ENCODE results near the gene EMILIN3. TPM values are rescaled to one million over a fixed set of nuclear protein-coding genes. Genes with fewer than 3 reads are reported as not detected.

Gene EMILIN3
- total RNA-seq, 1 experiment from 2014 or later, result not detected

DNA sequence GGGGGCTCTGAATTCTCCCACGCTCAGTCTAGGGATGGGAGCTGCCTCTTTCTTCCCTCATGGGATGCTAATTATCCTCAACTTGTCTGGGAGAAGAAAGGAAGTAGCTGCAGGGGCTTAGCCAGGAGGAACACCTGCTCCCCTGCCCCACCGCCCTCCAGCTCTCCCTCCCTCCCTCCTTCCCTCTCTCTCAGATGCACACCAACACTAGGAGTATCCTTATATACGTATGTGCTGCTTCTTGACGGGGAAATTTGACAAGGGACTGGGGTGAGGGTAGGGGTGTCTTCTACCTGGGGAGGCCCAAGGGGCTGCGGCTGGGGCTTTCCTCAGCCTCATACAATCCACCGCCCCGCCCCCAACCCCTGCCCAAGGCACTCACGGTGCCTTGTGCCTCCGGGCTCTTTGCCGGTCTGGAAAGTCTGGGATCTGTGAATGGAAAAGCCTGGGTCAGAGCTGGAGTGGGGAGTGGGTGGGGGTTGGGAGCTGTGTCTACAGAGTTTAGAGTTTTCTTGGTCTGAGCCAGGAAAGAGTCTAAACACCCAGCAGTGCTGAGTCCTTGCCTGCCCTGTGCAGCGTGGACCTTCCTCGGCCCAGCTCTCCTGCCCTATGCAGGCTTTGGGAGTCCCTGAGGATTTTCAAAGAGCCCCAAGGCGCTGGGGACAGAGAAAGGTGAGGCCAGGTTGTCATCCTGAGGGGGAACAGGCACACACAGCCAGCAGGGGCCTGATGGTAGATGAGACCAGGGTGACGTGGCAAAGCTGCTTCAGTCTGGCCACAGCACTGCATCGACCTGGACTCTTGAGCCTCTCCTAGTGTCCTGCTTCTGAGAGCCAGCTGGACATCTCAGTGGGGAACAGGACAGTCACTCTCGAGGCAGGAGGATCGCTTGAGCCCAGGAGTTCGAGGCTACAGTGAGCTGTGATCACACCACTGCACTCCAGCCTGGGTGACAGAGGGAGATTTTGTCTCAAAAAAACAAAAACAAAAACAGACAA lies 29.3 kb upstream of the EMILIN3 start:
- BruUV-seq (replicated peaks), result no TSS peak
- H3K36me3 ChIP-seq (ENCODE audit: control insufficient read depth in 1 of 2, insufficient read depth in 2 of 2, low read length in 2 of 2), result no peaks in the 10 kb centered on the region
- RAD21 ChIA-PET (ENCODE audit: low non-redundant PET in 1 of 2, low total read pairs in 2 of 2, uncharacterized antibody in 2 of 2, unreplicated experiment in 2 of 2), result no interaction called here
- no peak overlapping the region for H3K27ac ChIP-seq (ENCODE audit: low read depth, low read length)
- ATAC-seq, result 0 out of 2 replicates have a peak, but pooled peaks have one; percentile 19
- no peaks in the 10 kb centered on the region for H3K9me3 ChIP-seq (ENCODE audit: control insufficient read depth in 1 of 2, insufficient read depth in 1 of 2, low read depth in 1 of 2, low read length in 2 of 2)
- no peaks in the 10 kb centered on the region for H3K9me2 ChIP-seq (ENCODE audit: insufficient read depth)
- no peaks in the 10 kb centered on the region for H3K79me2 ChIP-seq (ENCODE audit: insufficient read depth, low read length)
- no peaks in the 10 kb centered on the region for H3K4me1 ChIP-seq (ENCODE audit: control insufficient read depth in 1 of 2, insufficient read depth in 2 of 2, low read length in 2 of 2)
- H3K9ac ChIP-seq (ENCODE audit: low read length), result no peak overlapping the region
- intact Hi-C loops (cut with micrococcal nuclease), result no loop called here
- DNase-seq (ENCODE audit: low read depth, low spot score), result no peak
- TF ChIP-seq SP1 (IDR thresholded peaks at IDR 0.05; ENCODE audit: low read depth) (no peak), YY1 (IDR thresholded peaks at IDR 0.05; ENCODE audit: extremely low read depth, insufficient replicate concordance, low read depth, low read length) (no peak), ZFX (IDR thresholded peaks at IDR 0.05) (no peak), TCF7L2 (IDR thresholded peaks at IDR 0.05; ENCODE audit: borderline replicate concordance, extremely low read depth, insufficient read depth, insufficient read length) (no peak), JUND (IDR thresholded peaks at IDR 0.05) (no peak), REST (IDR thresholded peaks at IDR 0.05; ENCODE audit: low read depth) (no peak), EGR1 (IDR thresholded peaks at IDR 0.05; ENCODE audit: low read depth) (no peak), ELF1 (IDR thresholded peaks at IDR 0.05; ENCODE audit: borderline replicate concordance, low read depth) (no peak), SIN3A (IDR thresholded peaks at IDR 0.05; ENCODE audit: low read depth) (no peak), MAX (IDR thresholded peaks at IDR 0.05) (no peak), CEBPB (IDR thresholded peaks at IDR 0.05; ENCODE audit: low read depth) (no peak), SRF (IDR thresholded peaks at IDR 0.05; ENCODE audit: low read depth) (no peak), ZNF274 (IDR thresholded peaks at IDR 0.05; ENCODE audit: low read depth, low read length) (no peak), POLR2A (IDR thresholded peaks at IDR 0.05; ENCODE audit: borderline replicate concordance, extremely low read depth, insufficient read depth, insufficient read length) (no peak), ATF3 (IDR thresholded peaks at IDR 0.05) (no peak), FOSL1 (IDR thresholded peaks at IDR 0.05; ENCODE audit: low read depth) (no peak), CBX3 (IDR thresholded peaks at IDR 0.05; ENCODE audit: low read depth) (no peak), RAD21 (IDR thresholded peaks at IDR 0.05; ENCODE audit: low read depth) (no peak), EZH2 (IDR thresholded peaks at IDR 0.05) (no peak)
- TF ChIP-seq, protein P1, sequence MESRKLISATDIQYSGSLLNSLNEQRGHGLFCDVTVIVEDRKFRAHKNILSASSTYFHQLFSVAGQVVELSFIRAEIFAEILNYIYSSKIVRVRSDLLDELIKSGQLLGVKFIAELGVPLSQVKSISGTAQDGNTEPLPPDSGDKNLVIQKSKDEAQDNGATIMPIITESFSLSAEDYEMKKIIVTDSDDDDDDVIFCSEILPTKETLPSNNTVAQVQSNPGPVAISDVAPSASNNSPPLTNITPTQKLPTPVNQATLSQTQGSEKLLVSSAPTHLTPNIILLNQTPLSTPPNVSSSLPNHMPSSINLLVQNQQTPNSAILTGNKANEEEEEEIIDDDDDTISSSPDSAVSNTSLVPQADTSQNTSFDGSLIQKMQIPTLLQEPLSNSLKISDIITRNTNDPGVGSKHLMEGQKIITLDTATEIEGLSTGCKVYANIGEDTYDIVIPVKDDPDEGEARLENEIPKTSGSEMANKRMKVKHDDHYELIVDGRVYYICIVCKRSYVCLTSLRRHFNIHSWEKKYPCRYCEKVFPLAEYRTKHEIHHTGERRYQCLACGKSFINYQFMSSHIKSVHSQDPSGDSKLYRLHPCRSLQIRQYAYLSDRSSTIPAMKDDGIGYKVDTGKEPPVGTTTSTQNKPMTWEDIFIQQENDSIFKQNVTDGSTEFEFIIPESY (IDR thresholded peaks at IDR 0.05; ENCODE audit: extremely low read depth, insufficient replicate concordance, low read length), result no peak
- H4K20me1 ChIP-seq (ENCODE audit: insufficient read depth), result no peaks in the 10 kb centered on the region
- H2AFZ ChIP-seq (ENCODE audit: low read depth, low read length, poor library complexity, severe bottlenecking), result no peak overlapping the region
- no peaks in the 10 kb centered on the region for H3K27me3 ChIP-seq (ENCODE audit: insufficient read depth, low read length)
- CTCF ChIA-PET, result no interaction called here
- POLR2A ChIA-PET, result no interaction called here
- H3K4me2 ChIP-seq (ENCODE audit: low read length), result no peak overlapping the region
- H3K4me3 ChIP-seq (replicated peaks in 1 of 2; ENCODE audit: low read depth in 1 of 2, low read length in 2 of 2), result no peak overlapping the region
